Measurements from ENCODE around the gene ZNF318.
A peak's percentile ranks its signal among the peaks of the same experiment; 100 is the strongest.
"Not testable (repeated sequence)": the region's sequence is repeated elsewhere in the genome, so short reads cannot be mapped to it uniquely, and the experiment has no call there.

The ZNF318 gene, protein sequence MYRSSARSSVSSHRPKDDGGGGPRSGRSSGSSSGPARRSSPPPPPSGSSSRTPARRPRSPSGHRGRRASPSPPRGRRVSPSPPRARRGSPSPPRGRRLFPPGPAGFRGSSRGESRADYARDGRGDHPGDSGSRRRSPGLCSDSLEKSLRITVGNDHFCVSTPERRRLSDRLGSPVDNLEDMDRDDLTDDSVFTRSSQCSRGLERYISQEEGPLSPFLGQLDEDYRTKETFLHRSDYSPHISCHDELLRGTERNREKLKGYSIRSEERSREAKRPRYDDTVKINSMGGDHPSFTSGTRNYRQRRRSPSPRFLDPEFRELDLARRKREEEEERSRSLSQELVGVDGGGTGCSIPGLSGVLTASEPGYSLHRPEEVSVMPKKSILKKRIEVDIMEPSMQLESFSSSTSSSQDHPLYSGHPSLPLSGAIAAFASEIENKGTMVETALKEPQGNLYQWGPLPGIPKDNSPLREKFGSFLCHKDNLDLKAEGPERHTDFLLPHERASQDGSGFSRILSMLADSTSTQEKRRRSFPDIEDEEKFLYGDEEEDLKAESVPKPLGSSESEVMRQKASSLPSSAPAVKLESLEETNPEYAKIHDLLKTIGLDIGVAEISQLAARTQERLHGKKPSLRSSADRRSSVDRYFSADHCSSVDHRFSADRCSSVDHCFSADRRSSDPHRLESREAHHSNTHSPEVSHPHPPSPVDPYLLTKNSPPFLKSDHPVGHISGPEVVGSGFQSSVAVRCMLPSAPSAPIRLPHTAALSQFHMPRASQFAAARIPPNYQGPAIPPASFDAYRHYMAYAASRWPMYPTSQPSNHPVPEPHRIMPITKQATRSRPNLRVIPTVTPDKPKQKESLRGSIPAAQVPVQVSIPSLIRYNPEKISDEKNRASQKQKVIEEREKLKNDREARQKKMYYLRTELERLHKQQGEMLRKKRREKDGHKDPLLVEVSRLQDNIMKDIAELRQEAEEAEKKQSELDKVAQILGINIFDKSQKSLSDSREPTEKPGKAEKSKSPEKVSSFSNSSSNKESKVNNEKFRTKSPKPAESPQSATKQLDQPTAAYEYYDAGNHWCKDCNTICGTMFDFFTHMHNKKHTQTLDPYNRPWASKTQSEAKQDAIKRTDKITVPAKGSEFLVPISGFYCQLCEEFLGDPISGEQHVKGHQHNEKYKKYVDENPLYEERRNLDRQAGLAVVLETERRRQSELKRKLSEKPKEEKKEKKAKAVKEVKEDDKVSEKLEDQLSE (N-terminal part only)

GRCh38 chr6:43369174-43370002, at the start of gene ZNF318:
Gene ZNF318, minus strand, starts transcription at chr6:43369647. Its CDS starts 282 bp downstream, at chr6:43369365.
- peaks cover 8% of the 10 kb centered on the region for H3K36me3 ChIP-seq (ENCODE audit: control insufficient read depth, insufficient read depth, low read length, severe bottlenecking)
- H3K4me1 ChIP-seq (ENCODE audit: control insufficient read depth, insufficient read depth, low read length), result peaks cover 13% of the 10 kb centered on the region
- H3K27me3 ChIP-seq (replicated peaks; ENCODE audit: control insufficient read depth, insufficient read depth, low read length), result no peaks in the 10 kb centered on the region
- DNase-seq (ENCODE audit: low read depth), result peak; percentile 99
- peak within 1 kb of the TSS; percentile 84 for H3K9ac ChIP-seq (ENCODE audit: low read length)
- H3K9me3 ChIP-seq (ENCODE audit: control insufficient read depth, low read length), result no peaks in the 10 kb centered on the region
- H3K4me3 ChIP-seq (ENCODE audit: low read length), result peak within 1 kb of the TSS; percentile 84

- no peak overlapping the region for H3K4me3 ChIP-seq (ENCODE audit: low read length)
- no peak overlapping the region for H3K9ac ChIP-seq (ENCODE audit: low read length)
- peaks cover 10% of the 10 kb centered on the region for H3K27me3 ChIP-seq (replicated peaks; ENCODE audit: control insufficient read depth, insufficient read depth, low read length)
- no peak for DNase-seq (ENCODE audit: low read depth)
- no peaks in the 10 kb centered on the region for H3K4me1 ChIP-seq (ENCODE audit: control insufficient read depth, insufficient read depth, low read length)
- H3K36me3 ChIP-seq (ENCODE audit: control insufficient read depth, insufficient read depth, low read length, severe bottlenecking), result no peaks in the 10 kb centered on the region
- peaks cover 12% of the 10 kb centered on the region for H3K9me3 ChIP-seq (ENCODE audit: control insufficient read depth, low read length)
These were observed 47.5 kb upstream of the ZNF318 start for GRCh38 chr6:43416935-43417334.

DNA sequence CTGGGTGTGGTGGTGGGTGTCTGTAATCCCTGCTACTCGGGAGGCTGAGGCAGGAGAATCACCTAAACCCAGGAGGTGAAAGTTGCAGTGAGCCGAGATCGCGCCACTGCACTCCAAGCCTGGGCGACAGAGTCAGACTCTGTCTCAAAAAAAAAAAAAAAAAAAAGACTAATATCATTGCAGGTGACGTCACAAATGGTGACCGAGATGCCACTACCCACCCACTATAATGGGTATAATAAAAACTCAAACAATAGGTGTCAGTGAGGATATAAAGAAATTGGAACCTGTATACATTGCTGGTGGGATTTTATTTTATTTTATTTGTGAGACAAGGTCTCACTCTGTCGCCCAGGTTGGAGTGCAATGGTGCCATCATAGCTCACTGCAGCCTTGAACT, 45.8 kb upstream of the ZNF318 start:
- not testable (repeated sequence) for DNase-seq (ENCODE audit: low read depth); H3K4me1 ChIP-seq (ENCODE audit: control insufficient read depth, insufficient read depth, low read length); H3K27me3 ChIP-seq (replicated peaks; ENCODE audit: control insufficient read depth, insufficient read depth, low read length); H3K9ac ChIP-seq (ENCODE audit: low read length); H3K36me3 ChIP-seq (ENCODE audit: control insufficient read depth, insufficient read depth, low read length, severe bottlenecking); H3K4me3 ChIP-seq (ENCODE audit: low read length)
- H3K9me3 ChIP-seq (ENCODE audit: control insufficient read depth, low read length), result peaks cover 12% of the 10 kb centered on the region

- no peak for DNase-seq (ENCODE audit: low read depth)
- H3K9me3 ChIP-seq (ENCODE audit: control insufficient read depth, low read length), result peaks cover 8% of the 10 kb centered on the region
- H3K36me3 ChIP-seq (ENCODE audit: control insufficient read depth, insufficient read depth, low read length, severe bottlenecking), result no peaks in the 10 kb centered on the region
- no peak overlapping the region for H3K9ac ChIP-seq (ENCODE audit: low read length)
- no peaks in the 10 kb centered on the region for H3K4me1 ChIP-seq (ENCODE audit: control insufficient read depth, insufficient read depth, low read length)
- no peak overlapping the region for H3K4me3 ChIP-seq (ENCODE audit: low read length)
- peaks cover 15% of the 10 kb centered on the region for H3K27me3 ChIP-seq (replicated peaks; ENCODE audit: control insufficient read depth, insufficient read depth, low read length)
These were observed 43.6 kb upstream of the ZNF318 start for GRCh38 chr6:43413002-43413401.

GRCh38 chr6:43412541-43412940, 43.1 kb upstream of the ZNF318 start:
- no peak overlapping the region for H3K9ac ChIP-seq (ENCODE audit: low read length)
- no peak overlapping the region for H3K4me3 ChIP-seq (ENCODE audit: low read length)
- no peaks in the 10 kb centered on the region for H3K4me1 ChIP-seq (ENCODE audit: control insufficient read depth, insufficient read depth, low read length)
- no peak for DNase-seq (ENCODE audit: low read depth)
- H3K36me3 ChIP-seq (ENCODE audit: control insufficient read depth, insufficient read depth, low read length, severe bottlenecking), result no peaks in the 10 kb centered on the region
- H3K9me3 ChIP-seq (ENCODE audit: control insufficient read depth, low read length), result peaks cover 8% of the 10 kb centered on the region
- H3K27me3 ChIP-seq (replicated peaks; ENCODE audit: control insufficient read depth, insufficient read depth, low read length), result peaks cover 16% of the 10 kb centered on the region

- not testable (repeated sequence) for H3K9ac ChIP-seq (ENCODE audit: low read length); DNase-seq (ENCODE audit: low read depth); H3K36me3 ChIP-seq (ENCODE audit: control insufficient read depth, insufficient read depth, low read length, severe bottlenecking)
These were observed 41.3 kb upstream of the ZNF318 start for GRCh38 chr6:43410776-43411175.

GRCh38 chr6:43408259-43408658, 38.8 kb upstream of the ZNF318 start:
- no peaks in the 10 kb centered on the region for H3K4me1 ChIP-seq (ENCODE audit: control insufficient read depth, insufficient read depth, low read length)
- H3K9me3 ChIP-seq (ENCODE audit: control insufficient read depth, low read length), result peaks cover 10% of the 10 kb centered on the region
- H3K9ac ChIP-seq (ENCODE audit: low read length), result no peak overlapping the region
- no peaks in the 10 kb centered on the region for H3K36me3 ChIP-seq (ENCODE audit: control insufficient read depth, insufficient read depth, low read length, severe bottlenecking)
- peaks cover 17% of the 10 kb centered on the region for H3K27me3 ChIP-seq (replicated peaks; ENCODE audit: control insufficient read depth, insufficient read depth, low read length)
- no peak overlapping the region for H3K4me3 ChIP-seq (ENCODE audit: low read length)
- no peak for DNase-seq (ENCODE audit: low read depth)

More at GRCh38 chr6:43410776-43411175, 41.3 kb upstream of the ZNF318 start:
- not testable (repeated sequence) for H3K4me3 ChIP-seq (ENCODE audit: low read length); H3K4me1 ChIP-seq (ENCODE audit: control insufficient read depth, insufficient read depth, low read length)
- H3K9me3 ChIP-seq (ENCODE audit: control insufficient read depth, low read length), result peaks cover 11% of the 10 kb centered on the region
- peaks cover 12% of the 10 kb centered on the region for H3K27me3 ChIP-seq (replicated peaks; ENCODE audit: control insufficient read depth, insufficient read depth, low read length)

- H3K9ac ChIP-seq (ENCODE audit: low read length), result no peak overlapping the region
- H3K4me3 ChIP-seq (ENCODE audit: low read length), result no peak overlapping the region
- no peak for DNase-seq (ENCODE audit: low read depth)
- H3K36me3 ChIP-seq (ENCODE audit: control insufficient read depth, insufficient read depth, low read length, severe bottlenecking), result no peaks in the 10 kb centered on the region
- H3K27me3 ChIP-seq (replicated peaks; ENCODE audit: control insufficient read depth, insufficient read depth, low read length), result peaks cover 17% of the 10 kb centered on the region
- H3K4me1 ChIP-seq (ENCODE audit: control insufficient read depth, insufficient read depth, low read length), result no peaks in the 10 kb centered on the region
- peaks cover 4% of the 10 kb centered on the region for H3K9me3 ChIP-seq (ENCODE audit: control insufficient read depth, low read length)
These were observed 37.8 kb upstream of the ZNF318 start for GRCh38 chr6:43407296-43407695.

DNA sequence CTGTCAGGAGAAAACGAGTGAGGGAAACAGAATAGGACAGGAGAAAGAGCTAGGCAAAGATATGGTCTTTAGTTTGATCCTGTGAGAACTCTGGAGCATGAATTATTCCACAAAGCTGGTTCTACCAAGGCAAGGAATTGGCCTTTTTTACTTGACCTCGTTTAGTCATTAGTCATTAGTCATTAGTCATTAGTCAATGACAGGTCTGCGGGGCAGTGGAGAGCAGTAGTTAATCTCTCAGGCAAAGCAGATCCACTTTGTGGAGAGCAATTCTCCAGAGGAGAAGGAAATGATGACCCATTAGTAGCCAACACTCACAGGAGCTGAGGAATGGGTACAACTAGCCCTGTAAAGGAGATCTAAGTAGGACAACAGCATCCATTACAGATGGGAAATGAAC, 35.9 kb upstream of the ZNF318 start:
- no peak overlapping the region for H3K4me3 ChIP-seq (ENCODE audit: low read length)
- H3K4me1 ChIP-seq (ENCODE audit: control insufficient read depth, insufficient read depth, low read length), result no peaks in the 10 kb centered on the region
- peaks cover 4% of the 10 kb centered on the region for H3K9me3 ChIP-seq (ENCODE audit: control insufficient read depth, low read length)
- no peak overlapping the region for H3K9ac ChIP-seq (ENCODE audit: low read length)
- DNase-seq (ENCODE audit: low read depth), result no peak
- H3K36me3 ChIP-seq (ENCODE audit: control insufficient read depth, insufficient read depth, low read length, severe bottlenecking), result no peaks in the 10 kb centered on the region
- H3K27me3 ChIP-seq (replicated peaks; ENCODE audit: control insufficient read depth, insufficient read depth, low read length), result peaks cover 22% of the 10 kb centered on the region

- H3K9ac ChIP-seq (ENCODE audit: low read length), result no peak overlapping the region
- DNase-seq (ENCODE audit: low read depth), result no peak
- H3K36me3 ChIP-seq (ENCODE audit: control insufficient read depth, insufficient read depth, low read length, severe bottlenecking), result no peaks in the 10 kb centered on the region
- no peak overlapping the region for H3K4me3 ChIP-seq (ENCODE audit: low read length)
- H3K4me1 ChIP-seq (ENCODE audit: control insufficient read depth, insufficient read depth, low read length), result no peaks in the 10 kb centered on the region
- peaks cover 4% of the 10 kb centered on the region for H3K9me3 ChIP-seq (ENCODE audit: control insufficient read depth, low read length)
- H3K27me3 ChIP-seq (replicated peaks; ENCODE audit: control insufficient read depth, insufficient read depth, low read length), result peaks cover 17% of the 10 kb centered on the region
These were observed 33.4 kb upstream of the ZNF318 start for GRCh38 chr6:43402820-43403219.

All from adipocyte (in vitro differentiated cells).